ENCODE data around the gene NBEA.

NBEA gene

GRCh38 chr13:35549481-35549880 lies 607.4 kb downstream of the NBEA start:
- TF ChIP-seq, protein P1, sequence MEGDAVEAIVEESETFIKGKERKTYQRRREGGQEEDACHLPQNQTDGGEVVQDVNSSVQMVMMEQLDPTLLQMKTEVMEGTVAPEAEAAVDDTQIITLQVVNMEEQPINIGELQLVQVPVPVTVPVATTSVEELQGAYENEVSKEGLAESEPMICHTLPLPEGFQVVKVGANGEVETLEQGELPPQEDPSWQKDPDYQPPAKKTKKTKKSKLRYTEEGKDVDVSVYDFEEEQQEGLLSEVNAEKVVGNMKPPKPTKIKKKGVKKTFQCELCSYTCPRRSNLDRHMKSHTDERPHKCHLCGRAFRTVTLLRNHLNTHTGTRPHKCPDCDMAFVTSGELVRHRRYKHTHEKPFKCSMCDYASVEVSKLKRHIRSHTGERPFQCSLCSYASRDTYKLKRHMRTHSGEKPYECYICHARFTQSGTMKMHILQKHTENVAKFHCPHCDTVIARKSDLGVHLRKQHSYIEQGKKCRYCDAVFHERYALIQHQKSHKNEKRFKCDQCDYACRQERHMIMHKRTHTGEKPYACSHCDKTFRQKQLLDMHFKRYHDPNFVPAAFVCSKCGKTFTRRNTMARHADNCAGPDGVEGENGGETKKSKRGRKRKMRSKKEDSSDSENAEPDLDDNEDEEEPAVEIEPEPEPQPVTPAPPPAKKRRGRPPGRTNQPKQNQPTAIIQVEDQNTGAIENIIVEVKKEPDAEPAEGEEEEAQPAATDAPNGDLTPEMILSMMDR (conservative IDR thresholded peaks at IDR 0.05) = no peak
- no peak for TF ChIP-seq ZFX (IDR thresholded peaks at IDR 0.05)
- H3K27ac ChIP-seq = no peak overlapping the region

DNA sequence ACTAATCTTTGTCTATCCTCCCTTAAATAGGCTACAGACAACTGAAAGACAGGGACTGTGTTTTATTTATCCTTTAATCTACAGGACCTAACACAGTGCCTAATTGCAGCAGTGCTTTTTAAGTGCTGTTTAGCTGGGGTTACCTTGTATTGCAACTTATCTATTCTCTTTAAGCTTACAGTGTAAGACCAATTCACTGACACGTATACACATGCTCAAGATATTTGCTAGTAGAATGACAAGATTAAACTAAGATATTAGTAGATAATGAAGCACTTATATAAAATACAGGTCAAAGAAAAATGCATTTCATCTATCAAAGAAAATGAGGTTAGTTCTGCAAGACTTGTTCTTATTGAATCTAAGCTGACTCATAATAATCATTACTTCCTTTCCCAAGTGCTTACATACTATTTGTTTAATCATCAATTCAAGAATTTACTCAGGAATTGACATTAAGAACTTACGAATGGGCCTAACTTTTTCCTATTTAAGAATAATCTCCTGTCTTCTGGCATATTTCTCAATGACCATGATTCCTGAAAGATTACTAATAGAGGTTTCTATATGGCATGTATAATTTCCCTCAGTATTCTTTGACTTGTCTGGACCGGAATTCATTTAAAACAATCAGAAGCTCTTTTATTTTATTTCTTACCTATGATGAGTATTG lies 610.2 kb downstream of the NBEA start:
- TF ChIP-seq, protein P1 (conservative IDR thresholded peaks at IDR 0.05) = no peak
- no peak for TF ChIP-seq ZFX (IDR thresholded peaks at IDR 0.05)
- no peak overlapping the region for H3K27ac ChIP-seq

DNA sequence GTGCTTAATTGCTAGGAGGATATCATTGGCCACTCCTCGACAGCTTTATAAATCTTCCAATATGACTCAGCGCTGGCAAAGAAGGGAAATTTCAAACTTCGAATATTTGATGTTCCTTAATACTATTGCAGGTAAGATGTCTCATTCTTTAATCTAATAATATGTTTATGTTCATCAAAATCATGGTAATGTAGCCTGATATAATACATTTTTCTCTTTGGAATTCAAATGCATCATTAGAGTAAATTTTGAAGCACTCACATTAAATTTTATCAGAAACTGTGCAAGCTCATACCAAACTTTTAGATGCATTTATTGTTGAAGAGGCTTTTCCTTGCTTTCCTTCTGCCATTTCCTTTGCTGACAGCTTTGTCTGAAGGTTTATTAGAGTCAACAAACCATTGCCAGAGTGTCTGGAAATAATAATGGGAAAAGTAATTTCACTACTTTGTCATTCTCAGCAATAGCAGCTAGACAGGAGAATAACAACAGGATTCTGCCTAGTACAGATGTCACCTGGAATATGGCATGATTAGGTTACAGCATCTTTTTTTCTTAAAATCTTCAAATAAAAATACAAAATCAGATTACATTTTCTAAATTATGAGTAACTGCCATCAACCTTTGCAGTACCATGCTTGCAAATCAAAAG lies 613.0 kb downstream of the NBEA start:
- no peak for TF ChIP-seq ZFX (IDR thresholded peaks at IDR 0.05)
- TF ChIP-seq, protein P1 (conservative IDR thresholded peaks at IDR 0.05) = no peak
- no peak overlapping the region for H3K27ac ChIP-seq

GRCh38 chr13:35557475-35557874 lies 615.4 kb downstream of the NBEA start:
- TF ChIP-seq, protein P1 (conservative IDR thresholded peaks at IDR 0.05) = no peak
- no peak for TF ChIP-seq ZFX (IDR thresholded peaks at IDR 0.05)
- H3K27ac ChIP-seq = no peak overlapping the region

DNA sequence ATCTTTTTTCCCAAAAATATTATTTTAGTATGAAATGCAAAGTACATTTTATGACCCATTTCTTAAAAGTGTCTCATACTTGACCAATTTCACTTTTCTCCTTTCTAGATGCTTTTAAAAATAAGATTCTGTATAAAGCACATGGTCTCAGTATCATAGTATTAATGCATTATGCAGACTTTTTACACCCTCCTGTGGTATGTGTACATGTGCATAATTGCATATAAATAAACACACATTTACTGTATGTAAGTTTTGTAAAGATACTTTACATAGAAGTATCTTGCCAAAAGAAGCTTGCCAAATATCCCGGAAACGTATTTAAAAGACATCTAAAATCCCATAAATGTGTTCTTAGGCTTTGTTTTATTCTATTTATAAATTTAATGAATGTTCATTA lies 619.5 kb downstream of the NBEA start:
- TF ChIP-seq ZFX (IDR thresholded peaks at IDR 0.05) = no peak
- TF ChIP-seq, protein P1 (conservative IDR thresholded peaks at IDR 0.05) = no peak
- H3K27ac ChIP-seq = no peak overlapping the region

GRCh38 chr13:35565273-35565672 lies 623.2 kb downstream of the NBEA start:
- H3K27ac ChIP-seq = no peak overlapping the region
- TF ChIP-seq, protein P1 (conservative IDR thresholded peaks at IDR 0.05) = no peak
- no peak for TF ChIP-seq ZFX (IDR thresholded peaks at IDR 0.05)

GRCh38 chr13:35566340-35566739 lies 624.3 kb downstream of the NBEA start:
- TF ChIP-seq, protein P1 (conservative IDR thresholded peaks at IDR 0.05) = no peak
- no peak for TF ChIP-seq ZFX (IDR thresholded peaks at IDR 0.05)
- H3K27ac ChIP-seq = no peak overlapping the region
